Measurements from ENCODE around the gene NSMF. TPM values are rescaled to one million over a fixed set of nuclear protein-coding genes. Genes with fewer than 3 reads are reported as not detected.

NSMF gene
- total and polyA plus RNA-seq, 2 of the 8 experiments (the other 6 are each of a cell fraction or from before 2014, with no cell fraction given): 56.7 to 65.1 TPM

DNA sequence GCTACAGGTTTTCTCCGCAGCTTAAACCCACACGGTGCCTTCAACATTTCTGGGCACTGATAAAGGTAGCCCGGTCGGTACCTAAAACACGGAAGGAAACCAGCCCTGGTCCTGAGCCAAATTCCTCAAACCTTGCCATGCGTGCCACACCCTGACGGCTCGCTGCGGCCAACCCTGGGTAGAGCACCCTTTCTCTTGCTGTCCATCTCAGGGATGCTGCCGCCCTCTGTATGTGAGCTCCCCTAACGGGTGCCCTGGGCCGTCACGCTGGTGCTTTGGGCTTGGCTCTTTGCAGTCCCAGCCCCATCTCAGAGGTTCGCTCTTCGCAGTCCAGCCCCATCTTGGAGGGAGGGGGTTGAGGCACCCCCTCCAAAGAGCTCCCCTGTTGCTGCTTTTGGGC lies 47.1 kb upstream of the NSMF start (continued):
- no peak for TF ChIP-seq CHD7 (IDR thresholded peaks at IDR 0.05; ENCODE audit: insufficient replicate concordance, low read length)
- TF ChIP-seq EZH2 (IDR thresholded peaks at IDR 0.05; ENCODE audit: low read depth, low read length, severe bottlenecking): no peak
- no peak for TF ChIP-seq ZNF274 (IDR thresholded peaks at IDR 0.05; ENCODE audit: borderline replicate concordance, extremely low read depth, low read length)
- no peak for TF ChIP-seq JUN (IDR thresholded peaks at IDR 0.05; ENCODE audit: low read depth, low read length)
- no peak for TF ChIP-seq GABPA (IDR thresholded peaks at IDR 0.05; ENCODE audit: borderline replicate concordance, insufficient read depth, low read length)
- TF ChIP-seq HDAC6 (IDR thresholded peaks at IDR 0.05; ENCODE audit: low read depth, low read length): no peak
- TF ChIP-seq BRCA1 (IDR thresholded peaks at IDR 0.05; ENCODE audit: low read depth, low read length): no peak
- no peak for TF ChIP-seq USF2 (IDR thresholded peaks at IDR 0.05; ENCODE audit: low read length)
- TF ChIP-seq POLR2A (IDR thresholded peaks at IDR 0.05; ENCODE audit: control extremely low read depth in 1 of 2, low read depth in 2 of 2, low read length in 2 of 2): no peak
- TF ChIP-seq PHF8 (conservative IDR thresholded peaks at IDR 0.05; ENCODE audit: low read depth, low read length): no peak
- no peak for TF ChIP-seq RXRA (IDR thresholded peaks at IDR 0.05; ENCODE audit: insufficient read depth, low read depth, low read length)

Measured in H1 (cell line).